Activated naive CD4-positive, alpha-beta T cell treated with anti-CD3 and anti-CD28 coated beads, Interleukin-2, amount 50 U/mL, for 72 hours (primary cell): Measurements from ENCODE around the gene UPF2. TPM values are rescaled to one million over a fixed set of nuclear protein-coding genes. Genes with fewer than 3 reads are reported as not detected.

Source experiments
- ATAC-seq, 2 donors: fragments of 150-1000 bp; cut with Tn5 transposase; 2 replicates each; pipeline ENCODE4 v1.10.0; 2021; ENCODE audit warnings: mild to moderate bottlenecking in 2 of 2, moderate library complexity in 2 of 2
- DNase-seq, 2 donors: peaks; one replicate each; pipeline ENCODE4 v3.0.0; 2021 to 2022; ENCODE audit warnings: low spot score in 2 of 2
- H3K27ac Mint-ChIP-seq, 2 donors: one replicate each; pipeline ENCODE4 v1.8.0; 2022; ENCODE audit warnings: mild to moderate bottlenecking in 2 of 2, mixed read lengths in 2 of 2
- H3K36me3 Mint-ChIP-seq, 2 donors: one replicate each; pipeline ENCODE4 v1.8.0; 2022; ENCODE audit warnings: mixed read lengths in 2 of 2
- H3K9me3 Mint-ChIP-seq, 2 donors: one replicate each; pipeline ENCODE4 v1.8.0; 2022; ENCODE audit warnings: mixed read lengths in 2 of 2
- total RNA-seq, 2 donors: library from RNA; stranded (reverse); gene quantifications; one replicate each; pipeline ENCODE4 v1.2.3, GENCODE V29; 2022

UPF2 gene
- total RNA-seq, 2 donors from 2014 or later, result 40.1 to 42.8 TPM

GRCh38 chr10:11946652-11947051 lies 96.0 kb downstream of the UPF2 start:
- Mint-ChIP-seq H3K27ac (no peak overlapping the region), H3K36me3 (peaks cover 12 to 14% of the 10 kb centered on the region in 2 donors), H3K9me3 (no peaks in the 10 kb centered on the region)
- DNase-seq (no peak), ATAC-seq (no peak)

DNA sequence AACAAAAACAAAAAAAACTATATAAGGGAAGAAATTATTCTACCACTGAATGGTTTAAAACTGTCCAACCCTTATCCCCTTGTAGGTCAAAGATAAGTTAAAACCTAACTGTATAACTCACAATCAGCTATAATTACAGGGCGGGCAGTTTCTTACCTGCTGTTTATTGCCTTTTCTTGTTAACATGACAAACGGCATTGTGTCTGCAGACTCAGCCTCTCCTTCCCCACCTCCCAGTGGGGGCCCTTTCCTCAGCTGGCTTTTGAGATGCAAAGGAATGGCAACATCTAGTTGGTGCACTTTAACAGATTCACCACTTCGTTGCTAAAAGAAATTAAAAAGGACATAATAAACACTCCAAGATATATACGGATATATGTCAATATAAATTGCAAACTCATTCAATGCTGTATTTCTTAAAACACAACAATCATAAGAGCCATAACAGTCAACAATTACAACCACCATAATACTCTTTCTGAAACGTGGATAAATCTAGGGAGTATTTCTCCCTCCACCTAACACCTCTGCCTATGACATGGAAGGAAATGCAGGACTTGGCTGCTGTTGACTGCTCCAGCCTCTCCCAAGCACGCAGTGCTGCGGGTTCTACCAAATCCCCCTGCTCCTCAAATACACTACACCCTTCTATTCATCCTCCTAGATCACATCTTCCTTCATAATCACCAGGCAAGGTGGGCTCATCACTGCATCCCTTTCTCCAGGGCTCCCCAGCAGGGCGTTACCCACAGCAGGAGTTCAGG lies 106.0 kb downstream of the UPF2 start:
- H3K9me3 Mint-ChIP-seq, result no peaks in the 10 kb centered on the region
- H3K36me3 Mint-ChIP-seq, result peaks cover 2 to 4% of the 10 kb centered on the region in 2 donors
- ATAC-seq, result no peak
- DNase-seq, result no peak
- peak overlapping the region in 1 of 2 donors; percentile 73 for H3K27ac Mint-ChIP-seq

DNA sequence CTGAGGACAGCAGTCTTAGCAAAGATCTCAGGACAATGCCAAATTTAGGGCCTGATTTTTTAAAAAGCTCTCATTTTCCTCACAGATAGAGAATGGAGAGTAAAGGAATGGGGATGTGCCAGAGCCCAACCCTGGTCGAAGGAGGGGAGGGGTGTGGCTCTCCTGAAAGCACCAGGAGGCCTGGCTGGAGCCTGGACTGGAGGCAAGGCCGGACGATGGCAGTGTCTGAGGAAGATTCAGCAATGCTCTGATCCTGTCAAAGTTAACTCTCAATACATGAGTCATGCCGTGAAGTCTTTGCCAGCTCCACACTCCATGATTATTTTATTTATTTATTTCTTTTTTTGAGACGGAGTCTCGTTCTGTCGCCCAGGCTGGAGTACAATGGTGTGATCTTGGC lies 108.3 kb downstream of the UPF2 start:
- no peaks in the 10 kb centered on the region for H3K9me3 Mint-ChIP-seq
- ATAC-seq (no peak), DNase-seq (no peak)
- H3K36me3 Mint-ChIP-seq, result peaks cover 6 to 15% of the 10 kb centered on the region in 2 donors
- peak overlapping the region in 1 of 2 donors; percentile 5 for H3K27ac Mint-ChIP-seq

GRCh38 chr10:11933577-11934223 lies 108.9 kb downstream of the UPF2 start:
- ATAC-seq (no peak), DNase-seq (no peak)
- H3K27ac Mint-ChIP-seq, result no peak overlapping the region
- H3K36me3 Mint-ChIP-seq, result peaks cover 6 to 15% of the 10 kb centered on the region in 2 donors
- no peaks in the 10 kb centered on the region for H3K9me3 Mint-ChIP-seq

GRCh38 chr10:11931038-11931437 lies 111.6 kb downstream of the UPF2 start:
- ATAC-seq, result no peak
- H3K27ac Mint-ChIP-seq, result peak overlapping the region in 1 of 2 donors; percentile 65
- H3K36me3 Mint-ChIP-seq, result peaks cover 10 to 20% of the 10 kb centered on the region in 2 donors
- no peaks in the 10 kb centered on the region for H3K9me3 Mint-ChIP-seq
- no peak for DNase-seq

DNA sequence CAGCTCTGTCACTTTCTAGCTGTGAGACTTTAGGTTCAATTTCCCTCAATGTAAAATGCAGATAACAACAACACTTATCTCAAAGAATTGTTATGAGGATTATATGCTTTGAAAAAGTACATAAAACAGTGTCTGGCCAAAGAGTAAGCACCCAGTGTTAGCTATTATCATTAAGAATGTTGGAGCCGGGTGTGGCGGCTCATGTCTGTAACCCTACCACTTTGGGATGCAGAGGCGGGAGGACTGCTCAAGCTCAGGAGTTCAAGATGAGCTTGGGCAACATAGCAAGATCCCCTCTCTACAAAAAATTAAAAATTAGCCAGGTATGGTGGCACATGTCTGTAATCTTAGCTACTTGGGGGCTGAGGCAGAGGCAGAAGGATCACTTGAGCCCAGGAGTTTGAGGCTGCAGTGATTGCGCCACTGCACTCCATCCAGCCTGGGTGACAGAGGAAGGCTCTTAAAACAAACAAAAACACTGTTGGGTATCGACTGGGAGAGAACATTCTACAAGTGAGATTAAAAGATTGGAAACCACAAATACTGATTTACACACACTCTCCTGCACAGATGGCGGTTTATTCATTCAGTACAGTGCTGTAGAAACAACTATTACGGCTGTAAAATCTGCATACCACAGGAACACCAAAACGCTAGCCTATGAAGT lies 112.2 kb downstream of the UPF2 start:
- H3K9me3 Mint-ChIP-seq, result no peaks in the 10 kb centered on the region
- ATAC-seq (no peak), DNase-seq (no peak)
- H3K36me3 Mint-ChIP-seq, result peaks cover 16 to 26% of the 10 kb centered on the region in 2 donors
- H3K27ac Mint-ChIP-seq, result peak overlapping the region; percentile 69 to 78

GRCh38 chr10:11927746-11928145 lies 114.9 kb downstream of the UPF2 start:
- H3K36me3 Mint-ChIP-seq, result peaks cover 21 to 32% of the 10 kb centered on the region in 2 donors
- H3K9me3 Mint-ChIP-seq, result no peaks in the 10 kb centered on the region
- ATAC-seq, result no peak
- peak overlapping the region in 1 of 2 donors; percentile 78 for H3K27ac Mint-ChIP-seq
- DNase-seq, result no peak

- H3K9me3 Mint-ChIP-seq, result no peaks in the 10 kb centered on the region
- no peak for ATAC-seq
Observed at GRCh38 chr10:11921800-11922392, 120.7 kb downstream of the UPF2 start.

DNA sequence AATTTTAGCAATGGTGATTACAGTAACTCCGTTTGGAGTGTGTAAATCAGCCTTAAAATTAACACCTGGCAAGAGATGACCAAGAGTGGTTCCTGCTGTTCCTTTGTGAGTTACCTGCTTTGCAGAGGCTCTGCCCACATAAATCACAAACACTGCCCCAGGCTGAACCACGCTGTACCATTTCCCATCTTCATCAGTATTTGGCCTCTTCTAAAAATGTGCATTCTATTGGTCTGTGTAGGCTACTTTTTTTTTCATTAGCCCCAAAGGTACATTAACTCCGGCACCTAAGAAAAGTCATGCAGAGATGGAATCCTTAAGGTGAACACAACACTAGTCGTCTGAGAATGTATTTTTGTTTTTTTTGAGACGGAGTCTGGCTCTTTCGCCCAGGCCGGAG lies 123.3 kb downstream of the UPF2 start:
- ATAC-seq (no peak), DNase-seq (no peak)
- Mint-ChIP-seq H3K36me3 (peaks cover 11 to 13% of the 10 kb centered on the region in 2 donors), H3K27ac (peak overlapping the region in 1 of 2 donors; percentile 9), H3K9me3 (no peaks in the 10 kb centered on the region)

More at GRCh38 chr10:11921800-11922392, 120.7 kb downstream of the UPF2 start:
- Mint-ChIP-seq H3K27ac (peak overlapping the region in 1 of 2 donors; percentile 48), H3K36me3 (peaks cover 27 to 28% of the 10 kb centered on the region in 2 donors)
- no peak for DNase-seq

- Mint-ChIP-seq H3K9me3 (no peaks in the 10 kb centered on the region), H3K27ac (peak overlapping the region in 1 of 2 donors; percentile 18), H3K36me3 (peaks cover 11 to 13% of the 10 kb centered on the region in 2 donors)
- ATAC-seq, result no peak
- DNase-seq, result no peak
Observed at GRCh38 chr10:11918384-11918783, 124.2 kb downstream of the UPF2 start.

- ATAC-seq (no peak), DNase-seq (no peak)
- no peak overlapping the region for H3K27ac Mint-ChIP-seq
- H3K9me3 Mint-ChIP-seq, result no peaks in the 10 kb centered on the region
- no peaks in the 10 kb centered on the region for H3K36me3 Mint-ChIP-seq
Observed at GRCh38 chr10:11913079-11913641, 129.4 kb downstream of the UPF2 start.

GRCh38 chr10:11910102-11910501 lies 132.5 kb downstream of the UPF2 start:
- Mint-ChIP-seq H3K9me3 (no peaks in the 10 kb centered on the region), H3K27ac (no peak overlapping the region), H3K36me3 (no peaks in the 10 kb centered on the region)
- DNase-seq, result peak in 1 of 2 donors; percentile 4
- ATAC-seq, result no peak

DNA sequence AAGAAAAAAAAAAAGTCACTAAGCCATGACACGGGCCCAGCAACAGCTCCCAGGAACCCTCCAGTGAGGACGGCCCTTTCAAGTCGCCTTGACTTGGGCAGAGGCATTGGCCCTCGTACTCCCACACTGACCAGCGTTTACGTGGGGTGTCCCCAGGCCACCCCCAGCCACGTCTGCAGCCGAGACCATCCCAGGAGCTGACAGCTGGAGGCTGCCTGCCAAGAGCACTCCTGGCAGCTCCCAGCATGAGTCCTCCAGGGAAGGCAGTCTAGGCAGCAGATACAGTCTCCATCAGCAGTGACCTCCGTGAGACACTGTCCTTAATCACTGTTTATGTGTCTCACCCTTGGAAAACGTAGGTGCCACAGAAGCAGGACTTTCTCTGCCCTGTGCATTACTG lies 133.0 kb downstream of the UPF2 start:
- Mint-ChIP-seq H3K36me3 (no peaks in the 10 kb centered on the region), H3K9me3 (no peaks in the 10 kb centered on the region), H3K27ac (no peak overlapping the region)
- ATAC-seq (peak in 1 of 2 donors; percentile 11), DNase-seq (no peak)

DNA sequence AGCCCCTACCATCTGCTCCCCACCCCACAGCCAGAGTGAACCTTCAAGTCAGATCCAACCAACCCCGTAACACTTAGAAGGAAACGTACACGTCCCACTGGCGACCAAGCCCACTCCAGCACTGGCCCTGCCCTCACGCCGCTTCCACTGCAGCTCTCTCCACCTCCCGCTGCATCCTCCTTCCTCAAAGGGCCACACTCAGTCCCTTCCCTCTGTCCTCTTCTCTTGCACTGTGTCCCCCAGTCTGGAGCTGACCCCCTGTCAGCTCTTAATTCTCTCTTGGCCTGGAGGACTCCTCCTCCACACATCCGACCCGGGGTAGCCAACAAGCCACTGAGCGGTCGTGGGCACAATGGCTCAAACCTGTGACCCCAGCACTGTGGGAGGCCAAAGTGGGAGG lies 133.6 kb downstream of the UPF2 start:
- no peak for ATAC-seq
- no peaks in the 10 kb centered on the region for H3K36me3 Mint-ChIP-seq
- H3K9me3 Mint-ChIP-seq, result no peaks in the 10 kb centered on the region
- no peak for DNase-seq
- H3K27ac Mint-ChIP-seq, result no peak overlapping the region

GRCh38 chr10:11908536-11908935 lies 134.1 kb downstream of the UPF2 start:
- no peak for DNase-seq
- Mint-ChIP-seq H3K36me3 (no peaks in the 10 kb centered on the region), H3K27ac (no peak overlapping the region), H3K9me3 (no peaks in the 10 kb centered on the region)
- ATAC-seq, result no peak

- ATAC-seq (no peak), DNase-seq (no peak)
- no peak overlapping the region for H3K27ac Mint-ChIP-seq
- no peaks in the 10 kb centered on the region for H3K9me3 Mint-ChIP-seq
- no peaks in the 10 kb centered on the region for H3K36me3 Mint-ChIP-seq
Observed at GRCh38 chr10:11907914-11908313, 134.7 kb downstream of the UPF2 start.

DNA sequence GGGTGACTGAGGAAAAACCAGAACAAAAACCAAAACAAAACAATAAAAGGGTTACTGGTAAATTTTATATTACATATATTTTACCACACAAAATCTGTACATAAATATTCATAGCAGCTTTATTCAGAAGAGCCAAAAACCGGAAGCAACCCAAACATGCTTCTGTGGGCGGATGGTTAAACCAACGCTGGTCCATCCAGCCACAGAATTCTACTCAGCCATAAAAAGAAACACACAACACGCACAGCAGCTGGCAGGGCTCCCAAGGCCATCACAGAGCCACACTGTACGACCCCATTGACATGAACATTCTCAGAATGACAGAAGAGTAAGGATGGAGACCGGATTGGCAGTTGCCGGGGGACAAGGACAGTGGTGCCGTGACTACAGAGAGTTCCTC lies 135.9 kb downstream of the UPF2 start:
- no peak for ATAC-seq

More for the DNA sequence above, 135.9 kb downstream of the UPF2 start:
- Mint-ChIP-seq H3K27ac (no peak overlapping the region), H3K9me3 (no peaks in the 10 kb centered on the region), H3K36me3 (no peaks in the 10 kb centered on the region)
- no peak for DNase-seq
